SU-DHL-6 (cell line): ENCODE data around the gene MOGAT3.

ENCODE experiments used
- CTCF ChIP-seq: fragments of 200-600 bp; sonication (generic); IDR thresholded peaks from one replicate; pipeline ENCODE4 v1.5.1; 2017; ENCODE audit warnings: antibody characterized with exemption, mild to moderate bottlenecking, low read length, moderate library complexity; ENCODE audit not compliant: insufficient read depth, poor library complexity, severe bottlenecking
- EZH2phosphoT487 ChIP-seq: fragments of 200-600 bp; sonication (generic), shearing (Covaris generic); conservative IDR thresholded peaks from 2 replicates; pipeline ENCODE4 v1.6.1; 2018; ENCODE audit warnings: mild to moderate bottlenecking, antibody characterized with exemption, low read length, moderate library complexity, mixed read lengths

- no peak for TF ChIP-seq CTCF
- no peak for TF ChIP-seq EZH2phosphoT487
Measured at GRCh38 chr7:101207459-101207858, 6.6 kb upstream of the MOGAT3 start.
